Measurements from ENCODE around the gene PDCL2.
A peak's percentile ranks its signal among the peaks of the same experiment; 100 is the strongest.
"Not testable (repeated sequence)": the region's sequence is repeated elsewhere in the genome, so short reads cannot be mapped to it uniquely, and the experiment has no call there.

PDCL2 gene, protein sequence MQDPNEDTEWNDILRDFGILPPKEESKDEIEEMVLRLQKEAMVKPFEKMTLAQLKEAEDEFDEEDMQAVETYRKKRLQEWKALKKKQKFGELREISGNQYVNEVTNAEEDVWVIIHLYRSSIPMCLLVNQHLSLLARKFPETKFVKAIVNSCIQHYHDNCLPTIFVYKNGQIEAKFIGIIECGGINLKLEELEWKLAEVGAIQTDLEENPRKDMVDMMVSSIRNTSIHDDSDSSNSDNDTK

DNA sequence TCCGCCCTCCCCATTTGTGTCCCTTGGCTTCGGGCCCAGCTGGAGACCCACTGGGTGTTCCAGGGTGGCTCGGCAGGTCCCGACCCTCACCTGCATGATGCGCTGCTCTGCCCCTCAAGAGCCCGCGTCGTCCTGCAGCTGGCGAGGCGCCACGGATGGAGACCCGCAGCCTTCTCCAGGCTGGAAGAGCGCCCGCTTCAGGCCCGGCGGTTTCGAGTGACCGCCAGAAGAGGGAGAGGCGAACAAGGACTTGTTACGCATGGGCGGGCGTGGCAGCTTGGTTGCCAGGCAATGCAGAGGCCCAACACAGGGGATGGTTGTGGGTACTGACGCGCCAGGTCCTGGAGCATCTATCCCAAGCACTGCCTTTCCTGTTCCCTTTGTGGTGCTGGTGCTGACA, at the start of gene PDCL2:
PDCL2 (minus strand) TSS at position 232 of the 400 bp plus-strand sequence; CDS start at position 96, 136 bp downstream.
- Mint-ChIP-seq H3K4me1 (no peaks in the 10 kb centered on the region), H3K27me3 (no peaks in the 10 kb centered on the region), H3K36me3 (no peaks in the 10 kb centered on the region), H3K4me3 (no peak within 1 kb of the TSS), H3K27ac (no peak within 1 kb of the TSS), H3K9me3 (peaks cover 3% of the 10 kb centered on the region)
- CTCF ChIA-PET, result no interaction called here
- DNase-seq, result no peak

DNA sequence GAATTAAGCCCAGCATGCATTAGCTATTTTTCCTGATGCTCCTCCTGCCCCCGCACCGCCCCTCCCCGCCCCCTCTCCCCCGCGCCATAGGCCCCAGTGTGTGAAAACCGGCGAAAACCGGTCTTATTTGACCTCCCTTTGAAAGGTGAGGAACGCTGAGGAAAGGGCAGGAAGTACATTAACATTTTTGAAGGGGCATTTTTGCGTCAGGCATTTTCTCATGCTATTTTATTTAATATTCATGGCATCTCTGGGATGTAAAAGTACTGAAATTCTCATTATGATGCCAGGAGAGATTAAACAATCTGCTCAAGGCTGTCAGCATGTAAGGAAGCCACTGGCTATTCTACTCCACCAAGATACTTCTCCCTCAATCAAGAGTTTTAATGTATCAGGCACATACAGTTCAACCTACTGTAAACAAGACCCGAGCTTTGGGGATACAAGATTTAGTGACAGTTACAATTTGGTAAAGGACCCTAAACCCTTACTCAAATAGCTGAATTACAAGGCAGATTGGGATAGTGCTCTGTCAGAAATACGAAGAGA, 45.3 kb upstream of the PDCL2 start:
- Mint-ChIP-seq H3K36me3 (no peaks in the 10 kb centered on the region), H3K4me3 (no peak overlapping the region)
- no peak for DNase-seq

DNA sequence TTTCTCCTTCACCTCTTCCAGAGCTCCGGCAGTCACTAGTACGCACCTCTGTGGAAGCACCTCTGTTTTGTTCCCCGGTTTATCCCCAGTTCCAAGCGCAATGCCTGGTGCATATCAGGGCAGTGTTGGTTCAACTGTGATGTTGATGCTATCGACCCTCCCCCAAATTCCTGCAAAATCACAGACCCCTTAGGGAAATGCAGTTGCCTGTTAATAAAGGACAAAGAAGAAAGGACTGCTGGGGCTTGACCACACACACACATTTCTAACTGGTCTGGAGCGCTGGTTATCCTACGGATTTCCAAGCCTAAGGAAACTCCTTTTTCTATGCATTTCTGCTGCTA, 44.6 kb upstream of the PDCL2 start:
- DNase-seq, result no peak
- Mint-ChIP-seq H3K27ac (no peak overlapping the region), H3K36me3 (no peaks in the 10 kb centered on the region), H3K4me3 (peak overlapping the region; percentile 52), H3K4me1 (peaks cover 14% of the 10 kb centered on the region), H3K9me3 (no peaks in the 10 kb centered on the region), H3K27me3 (peaks cover 70% of the 10 kb centered on the region)
- CTCF ChIA-PET, result interaction anchor here (1.0 kb wide), 1 partner anchor 229 kb away, joined by 4 read pairs; no protein-coding TSS in a partner anchor

More for the DNA sequence above, 45.3 kb upstream of the PDCL2 start:
- CTCF ChIA-PET, result interaction anchor here (1.0 kb wide), 1 partner anchor 229 kb away, joined by 4 read pairs; no protein-coding TSS in a partner anchor
- H3K27me3 Mint-ChIP-seq, result peaks cover 70% of the 10 kb centered on the region
- H3K4me1 Mint-ChIP-seq, result peaks cover 14% of the 10 kb centered on the region
- H3K27ac Mint-ChIP-seq, result no peak overlapping the region
- no peaks in the 10 kb centered on the region for H3K9me3 Mint-ChIP-seq

DNA sequence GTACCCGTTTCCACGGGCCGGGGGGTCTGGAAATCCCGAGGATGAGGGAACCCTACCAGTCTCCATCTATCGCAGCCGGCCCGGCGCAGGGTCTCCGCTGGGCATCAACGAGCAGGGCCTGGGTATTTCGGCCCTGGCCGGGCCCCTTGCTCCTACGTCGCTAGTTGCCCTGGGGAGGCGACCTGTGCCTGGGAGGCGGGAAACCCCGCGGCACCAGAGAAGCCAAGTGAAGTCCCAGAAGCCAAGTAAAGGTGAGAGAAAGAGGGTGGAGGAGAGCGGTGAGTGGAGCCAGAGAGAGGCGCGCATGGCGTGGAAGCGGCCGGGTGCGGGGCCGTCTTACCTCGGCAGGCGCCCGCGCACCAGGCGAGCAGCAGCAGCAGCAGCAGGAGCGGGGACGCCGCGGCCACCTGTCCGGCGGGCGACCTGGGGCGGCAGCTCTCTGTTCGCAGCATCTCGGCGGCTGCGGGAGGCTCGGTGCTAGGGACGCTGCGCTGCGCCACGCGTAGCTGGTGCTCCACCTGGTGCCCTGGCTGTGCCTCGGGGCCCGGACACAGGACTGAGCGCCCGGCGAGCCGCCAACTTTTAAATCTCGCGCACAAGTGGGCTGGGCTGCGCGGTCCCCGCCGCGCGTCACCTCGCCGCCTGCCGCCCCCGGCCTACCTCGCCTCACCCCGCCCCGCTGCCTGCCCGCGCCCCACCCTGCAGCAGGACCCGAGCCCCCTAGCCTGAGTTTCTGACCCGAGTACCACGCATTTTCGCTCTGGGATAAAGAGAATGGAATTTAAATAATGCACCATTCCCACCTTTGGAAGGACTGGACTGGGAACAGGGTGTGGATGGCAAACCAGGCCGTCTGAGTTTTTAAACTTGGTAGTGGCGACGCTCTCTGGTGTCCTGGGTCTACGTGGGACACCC, 44.0 kb upstream of the PDCL2 start, which contains the start of gene NMU:
NMU (minus strand) TSS at position 558 of the 915 bp plus-strand sequence; CDS start at position 452, 106 bp downstream.
- peak within 1 kb of the TSS; percentile 61 for H3K4me3 Mint-ChIP-seq
- peak; percentile 44 for DNase-seq
- CTCF ChIA-PET, result interaction anchor here (1.3 to 1.4 kb wide), 2 partner anchors 289 to 451 kb away, joined by 3 to 4 read pairs; no protein-coding TSS in a partner anchor
- H3K27ac Mint-ChIP-seq, result peak within 1 kb of the TSS; percentile 77
- H3K36me3 Mint-ChIP-seq, result no peaks in the 10 kb centered on the region
- H3K9me3 Mint-ChIP-seq, result no peaks in the 10 kb centered on the region
- H3K4me1 Mint-ChIP-seq, result peaks cover 14% of the 10 kb centered on the region
- peaks cover 70% of the 10 kb centered on the region for H3K27me3 Mint-ChIP-seq

DNA sequence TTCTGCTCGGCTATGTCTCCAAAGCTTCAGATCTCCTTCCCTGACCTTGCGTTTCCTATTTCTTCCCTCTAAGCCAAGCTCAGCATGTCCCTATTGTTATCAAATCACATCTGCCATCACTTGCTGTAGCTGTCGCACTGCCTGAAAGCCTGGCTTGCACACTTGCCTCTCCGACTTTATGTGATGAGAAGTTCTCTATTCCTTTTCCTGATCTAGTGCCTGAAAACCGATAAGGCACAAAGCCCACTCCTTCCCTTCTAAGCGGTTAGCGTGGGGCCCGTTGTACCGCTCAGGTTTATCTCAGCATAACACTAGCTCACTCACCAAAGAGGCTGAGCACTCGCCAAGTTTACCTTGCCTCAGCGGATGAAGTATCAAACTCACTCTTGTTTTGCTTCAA, 43.2 kb upstream of the PDCL2 start:
- H3K27ac Mint-ChIP-seq, result no peak overlapping the region
- H3K36me3 Mint-ChIP-seq, result no peaks in the 10 kb centered on the region
- peaks cover 69% of the 10 kb centered on the region for H3K27me3 Mint-ChIP-seq
- DNase-seq, result no peak
- H3K9me3 Mint-ChIP-seq, result no peaks in the 10 kb centered on the region
- H3K4me1 Mint-ChIP-seq, result peaks cover 14% of the 10 kb centered on the region
- no peak overlapping the region for H3K4me3 Mint-ChIP-seq
- CTCF ChIA-PET, result interaction anchor here (1.3 to 1.4 kb wide), 2 partner anchors 288 to 450 kb away, joined by 3 to 4 read pairs; no protein-coding TSS in a partner anchor

DNA sequence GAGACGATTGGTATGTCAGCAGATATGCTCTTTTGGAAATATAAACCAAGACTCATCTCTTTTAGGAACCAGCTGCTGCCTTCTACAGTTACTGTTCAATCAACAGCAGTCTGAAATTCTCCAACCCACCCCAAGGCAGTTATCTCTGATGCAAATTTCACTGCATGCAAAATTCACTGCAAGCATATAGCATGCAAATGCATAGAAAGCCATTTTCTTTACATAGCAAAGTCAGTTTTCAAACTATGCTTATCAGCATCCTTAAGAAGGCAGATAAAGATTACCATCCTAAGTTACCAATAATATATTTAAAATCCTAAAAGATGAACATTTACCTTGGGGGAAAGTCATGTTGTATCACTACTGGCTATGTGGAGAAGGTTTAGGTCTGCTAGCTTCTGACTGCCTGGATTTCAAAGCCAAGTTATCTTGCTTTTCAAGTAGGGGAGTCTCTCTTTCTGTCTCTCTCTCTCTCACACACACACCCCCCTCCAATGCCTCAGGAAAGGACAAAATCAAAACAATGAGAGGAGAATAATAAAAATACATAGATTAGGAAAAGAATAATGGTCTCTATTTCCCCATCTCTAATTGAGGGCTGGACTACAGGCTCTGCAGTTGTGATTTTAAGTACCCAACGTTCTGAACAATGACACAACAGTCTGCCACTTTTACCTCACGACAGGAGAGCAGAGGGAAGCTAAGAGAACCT, 42.5 kb upstream of the PDCL2 start:
- peaks cover 66% of the 10 kb centered on the region for H3K27me3 Mint-ChIP-seq
- CTCF ChIA-PET, result interaction anchor here (1.3 to 1.4 kb wide), 2 partner anchors 288 to 450 kb away, joined by 3 to 4 read pairs; no protein-coding TSS in a partner anchor
- H3K27ac Mint-ChIP-seq, result no peak overlapping the region
- DNase-seq, result no peak
- H3K36me3 Mint-ChIP-seq, result no peaks in the 10 kb centered on the region
- no peaks in the 10 kb centered on the region for H3K9me3 Mint-ChIP-seq
- no peak overlapping the region for H3K4me3 Mint-ChIP-seq
- peaks cover 14% of the 10 kb centered on the region for H3K4me1 Mint-ChIP-seq

DNA sequence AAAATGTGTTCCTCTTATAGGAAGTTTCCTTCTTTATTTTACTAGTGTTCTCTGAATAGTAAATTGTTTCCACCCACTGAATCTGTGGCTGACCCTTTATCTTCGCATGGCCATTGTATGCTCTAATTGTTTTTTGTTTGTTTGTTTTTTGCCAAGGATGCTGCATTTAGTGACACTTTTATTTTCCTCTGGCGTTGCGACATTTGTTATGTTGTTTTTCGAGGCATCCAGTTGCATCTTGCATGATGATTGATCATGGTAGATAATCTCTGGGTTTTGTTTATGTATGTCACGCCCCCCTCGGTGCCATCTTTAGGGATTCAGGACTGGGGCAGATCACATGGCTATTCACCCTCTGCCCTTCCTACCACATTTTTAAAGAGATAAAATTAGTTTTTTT, 41.9 kb upstream of the PDCL2 start:
- H3K9me3 Mint-ChIP-seq, result no peaks in the 10 kb centered on the region
- CTCF ChIA-PET, result no interaction called here
- H3K4me3 Mint-ChIP-seq, result no peak overlapping the region
- no peak overlapping the region for H3K27ac Mint-ChIP-seq
- no peaks in the 10 kb centered on the region for H3K36me3 Mint-ChIP-seq
- DNase-seq, result no peak
- peaks cover 61% of the 10 kb centered on the region for H3K27me3 Mint-ChIP-seq
- peaks cover 14% of the 10 kb centered on the region for H3K4me1 Mint-ChIP-seq

DNA sequence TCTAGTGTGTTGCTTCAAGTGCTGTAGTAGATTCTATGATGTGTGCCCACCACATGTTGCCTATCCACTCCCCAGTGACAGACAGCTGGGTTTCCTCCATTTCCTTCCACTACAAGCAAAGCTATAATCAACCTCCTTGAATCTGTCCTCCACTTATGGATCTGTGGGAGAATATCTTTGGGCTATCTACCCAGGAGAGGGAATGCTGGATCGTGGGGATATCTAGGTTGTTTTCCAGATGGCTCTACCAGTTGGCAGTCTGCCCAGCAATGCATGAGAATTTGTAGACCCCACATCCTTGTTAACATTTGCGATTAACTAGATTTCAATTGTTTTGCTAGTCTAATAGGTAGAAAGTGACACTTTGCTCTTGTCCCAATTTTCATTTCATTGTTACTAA, 33.8 kb upstream of the PDCL2 start:
- no peak for DNase-seq
- no peak overlapping the region for H3K27ac Mint-ChIP-seq
- no peaks in the 10 kb centered on the region for H3K36me3 Mint-ChIP-seq
- H3K9me3 Mint-ChIP-seq, result no peaks in the 10 kb centered on the region
- H3K27me3 Mint-ChIP-seq, result peaks cover 4% of the 10 kb centered on the region
- no peak overlapping the region for H3K4me3 Mint-ChIP-seq
- H3K4me1 Mint-ChIP-seq, result no peaks in the 10 kb centered on the region
- CTCF ChIA-PET, result no interaction called here

DNA sequence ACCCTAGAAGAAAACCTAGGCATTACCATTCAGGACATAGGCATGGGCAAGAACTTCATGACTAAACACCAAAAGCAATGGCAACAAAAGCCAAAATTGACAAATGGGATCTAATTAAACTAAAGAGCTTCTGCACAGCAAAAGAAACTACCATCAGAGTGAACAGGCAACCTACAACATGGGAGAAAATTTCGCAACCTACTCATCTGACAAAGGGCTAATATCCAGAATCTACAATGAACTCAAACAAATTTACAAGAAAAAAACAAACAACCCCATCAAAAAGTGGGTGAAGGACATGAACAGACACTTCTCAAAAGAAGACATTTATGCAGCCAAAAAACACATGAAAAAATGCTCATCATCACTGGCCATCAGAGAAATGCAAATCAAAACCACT, 32.0 kb upstream of the PDCL2 start:
- H3K4me1 Mint-ChIP-seq, H3K4me3 Mint-ChIP-seq, DNase-seq, H3K9me3 Mint-ChIP-seq, H3K36me3 Mint-ChIP-seq, H3K27ac Mint-ChIP-seq, H3K27me3 Mint-ChIP-seq, CTCF ChIA-PET: not testable (repeated sequence)

DNA sequence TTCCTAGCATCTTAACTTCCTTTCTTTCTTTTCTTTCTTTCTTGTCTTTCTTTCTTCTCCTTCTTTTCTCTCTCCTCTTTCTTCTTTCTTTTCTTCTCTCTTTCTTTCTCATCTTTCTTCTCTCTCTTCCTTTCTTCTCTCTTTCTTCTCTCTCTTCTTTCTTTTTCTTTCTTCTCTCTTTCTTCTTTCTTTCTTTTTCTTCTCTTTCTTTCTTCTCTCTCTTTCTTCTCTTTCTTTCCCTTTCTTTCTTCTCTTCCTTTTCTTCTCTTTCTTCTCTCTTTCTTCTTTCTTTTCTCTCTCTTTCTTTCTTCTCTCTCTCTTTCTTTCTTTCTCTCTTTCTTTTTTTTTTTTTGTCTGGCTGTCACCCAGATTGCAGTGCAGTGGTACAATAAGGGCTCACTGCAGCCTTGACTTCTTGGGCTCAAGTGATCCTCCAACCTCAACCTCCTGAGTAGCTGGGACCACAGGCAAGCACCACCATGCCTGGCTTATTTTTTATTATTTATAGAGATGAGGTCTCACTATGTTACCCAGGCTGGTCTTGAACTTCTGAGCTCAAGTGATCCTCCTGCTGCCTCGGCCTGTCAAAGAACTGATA, 26.6 kb upstream of the PDCL2 start:
- Mint-ChIP-seq H3K4me3 (no peak overlapping the region), H3K36me3 (no peaks in the 10 kb centered on the region), H3K27me3 (peaks cover 11% of the 10 kb centered on the region), H3K27ac (no peak overlapping the region), H3K4me1 (peaks cover 6% of the 10 kb centered on the region), H3K9me3 (no peaks in the 10 kb centered on the region)
- no peak for DNase-seq
- CTCF ChIA-PET, result no interaction called here

DNA sequence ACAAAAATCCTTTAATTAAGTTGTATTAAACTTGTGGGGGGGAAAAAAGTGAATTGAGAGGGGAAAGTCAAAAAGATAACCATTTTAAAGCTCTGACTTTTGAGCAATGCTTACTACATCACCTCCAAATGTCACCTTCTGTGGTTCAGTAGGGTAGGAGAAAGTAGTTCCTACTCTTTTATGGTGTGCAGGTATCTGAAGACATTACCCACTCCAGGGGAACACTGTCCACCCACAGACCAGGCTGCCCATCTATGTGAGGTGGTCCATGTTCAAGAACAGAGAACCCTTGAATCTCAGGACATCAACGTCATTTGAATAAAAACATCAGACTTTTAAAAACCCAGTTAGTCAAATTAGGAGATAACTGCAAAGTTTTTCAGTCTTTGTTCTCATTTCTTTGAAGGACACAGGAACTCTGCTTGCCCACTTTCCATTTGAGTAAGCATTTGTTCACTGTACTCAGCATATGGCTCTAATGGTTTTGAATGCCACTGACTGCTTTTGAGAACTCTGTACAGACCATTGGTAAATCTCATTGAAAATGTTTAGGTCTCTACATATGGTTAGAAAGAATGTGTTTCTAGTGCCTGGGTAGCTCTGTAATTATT, 25.6 kb upstream of the PDCL2 start:
- Mint-ChIP-seq H3K4me1 (peaks cover 6% of the 10 kb centered on the region), H3K27me3 (peaks cover 11% of the 10 kb centered on the region), H3K4me3 (no peak overlapping the region), H3K36me3 (no peaks in the 10 kb centered on the region), H3K9me3 (no peaks in the 10 kb centered on the region), H3K27ac (no peak overlapping the region)
- DNase-seq, result no peak
- CTCF ChIA-PET, result no interaction called here

DNA sequence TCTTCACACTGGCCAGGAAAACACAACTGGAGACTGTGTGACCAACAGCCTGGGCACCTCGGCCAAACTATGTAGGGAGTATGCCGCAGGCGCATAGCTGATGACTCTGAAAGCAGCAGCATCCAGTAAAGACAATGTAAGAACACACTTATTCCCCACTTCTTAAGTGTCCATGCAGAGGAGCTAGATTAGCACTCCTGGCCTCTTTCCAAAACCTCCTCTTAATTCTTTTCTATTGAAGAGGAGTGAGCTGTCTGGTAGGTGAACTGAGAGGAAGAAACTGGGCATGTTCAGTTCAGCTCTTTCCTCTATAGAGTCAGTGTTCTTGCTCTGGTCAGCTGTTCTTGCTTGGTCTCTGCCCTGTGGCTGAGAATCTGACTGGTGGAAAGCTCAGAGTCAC, 23.0 kb upstream of the PDCL2 start:
- no peaks in the 10 kb centered on the region for H3K9me3 Mint-ChIP-seq
- DNase-seq, result no peak
- no peaks in the 10 kb centered on the region for H3K36me3 Mint-ChIP-seq
- no peak overlapping the region for H3K27ac Mint-ChIP-seq
- peaks cover 6% of the 10 kb centered on the region for H3K4me1 Mint-ChIP-seq
- H3K27me3 Mint-ChIP-seq, result peaks cover 11% of the 10 kb centered on the region
- no peak overlapping the region for H3K4me3 Mint-ChIP-seq
- CTCF ChIA-PET, result no interaction called here

DNA sequence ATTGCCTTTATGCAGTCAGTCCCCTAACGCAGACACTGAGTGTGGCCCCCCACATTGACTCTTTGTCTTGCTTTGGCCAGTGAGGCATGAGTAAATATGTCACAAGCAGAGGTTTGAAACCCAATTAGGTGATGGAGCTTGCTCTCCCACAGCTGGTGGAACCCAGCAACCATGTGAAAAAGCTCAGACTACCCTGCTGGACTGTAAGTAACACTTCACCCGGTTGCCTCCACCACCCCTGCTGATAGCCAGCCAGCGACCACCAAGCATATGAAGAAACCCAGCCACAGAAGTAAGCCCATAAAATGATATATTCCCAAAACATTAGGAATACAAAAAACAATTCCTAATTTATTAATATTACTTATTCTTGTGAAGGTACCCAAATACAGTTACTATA, 21.6 kb upstream of the PDCL2 start:
- peaks cover 10% of the 10 kb centered on the region for H3K4me1 Mint-ChIP-seq
- no peak for DNase-seq
- H3K9me3 Mint-ChIP-seq, result no peaks in the 10 kb centered on the region
- no peaks in the 10 kb centered on the region for H3K36me3 Mint-ChIP-seq
- CTCF ChIA-PET, result no interaction called here
- no peak overlapping the region for H3K4me3 Mint-ChIP-seq
- peaks cover 7% of the 10 kb centered on the region for H3K27me3 Mint-ChIP-seq
- no peak overlapping the region for H3K27ac Mint-ChIP-seq
